ENCODE results near the gene PARP6.

DNA sequence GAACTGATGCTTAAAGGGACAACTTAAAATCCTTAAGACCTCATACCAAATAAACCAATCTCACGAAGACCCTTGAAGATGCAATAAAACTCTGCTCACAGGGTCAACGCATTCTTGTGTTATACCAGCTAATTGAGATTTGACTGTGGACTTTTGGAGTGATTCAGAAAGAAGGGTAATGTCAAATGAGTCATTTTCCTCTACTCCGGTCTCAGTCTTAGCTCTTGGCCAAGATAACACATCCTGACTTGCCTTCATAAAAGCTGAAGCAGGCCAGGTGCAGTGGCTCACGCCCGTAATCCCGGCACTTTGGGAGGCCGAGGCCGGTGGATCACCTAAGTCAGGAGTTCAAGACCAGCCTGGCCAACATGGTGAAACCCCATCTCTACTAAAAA is 45.2 kb downstream of the PARP6 start:
- TF ChIP-seq, protein P1, sequence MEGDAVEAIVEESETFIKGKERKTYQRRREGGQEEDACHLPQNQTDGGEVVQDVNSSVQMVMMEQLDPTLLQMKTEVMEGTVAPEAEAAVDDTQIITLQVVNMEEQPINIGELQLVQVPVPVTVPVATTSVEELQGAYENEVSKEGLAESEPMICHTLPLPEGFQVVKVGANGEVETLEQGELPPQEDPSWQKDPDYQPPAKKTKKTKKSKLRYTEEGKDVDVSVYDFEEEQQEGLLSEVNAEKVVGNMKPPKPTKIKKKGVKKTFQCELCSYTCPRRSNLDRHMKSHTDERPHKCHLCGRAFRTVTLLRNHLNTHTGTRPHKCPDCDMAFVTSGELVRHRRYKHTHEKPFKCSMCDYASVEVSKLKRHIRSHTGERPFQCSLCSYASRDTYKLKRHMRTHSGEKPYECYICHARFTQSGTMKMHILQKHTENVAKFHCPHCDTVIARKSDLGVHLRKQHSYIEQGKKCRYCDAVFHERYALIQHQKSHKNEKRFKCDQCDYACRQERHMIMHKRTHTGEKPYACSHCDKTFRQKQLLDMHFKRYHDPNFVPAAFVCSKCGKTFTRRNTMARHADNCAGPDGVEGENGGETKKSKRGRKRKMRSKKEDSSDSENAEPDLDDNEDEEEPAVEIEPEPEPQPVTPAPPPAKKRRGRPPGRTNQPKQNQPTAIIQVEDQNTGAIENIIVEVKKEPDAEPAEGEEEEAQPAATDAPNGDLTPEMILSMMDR (conservative IDR thresholded peaks at IDR 0.05): no peak
- no peak for TF ChIP-seq EZH2 (IDR thresholded peaks at IDR 0.05; ENCODE audit: low read depth)
